PC-9 (cell line): ENCODE results near the gene PDK4.

ENCODE experiments used
- EZH2 ChIP-seq: fragments of 200-600 bp; sonication (generic); IDR thresholded peaks from 2 replicates; pipeline ENCODE4 v1.8.0; 2017; ENCODE audit warnings: antibody characterized with exemption, low read depth
- TF ChIP-seq, protein P1 (sequence below): fragments of 200-600 bp; sonication (generic); conservative IDR thresholded peaks from 2 replicates; pipeline ENCODE4 v1.6.1; 2017; ENCODE audit warnings: mixed run types, antibody characterized with exemption, mild to moderate bottlenecking, moderate library complexity

- TF ChIP-seq, protein P1, sequence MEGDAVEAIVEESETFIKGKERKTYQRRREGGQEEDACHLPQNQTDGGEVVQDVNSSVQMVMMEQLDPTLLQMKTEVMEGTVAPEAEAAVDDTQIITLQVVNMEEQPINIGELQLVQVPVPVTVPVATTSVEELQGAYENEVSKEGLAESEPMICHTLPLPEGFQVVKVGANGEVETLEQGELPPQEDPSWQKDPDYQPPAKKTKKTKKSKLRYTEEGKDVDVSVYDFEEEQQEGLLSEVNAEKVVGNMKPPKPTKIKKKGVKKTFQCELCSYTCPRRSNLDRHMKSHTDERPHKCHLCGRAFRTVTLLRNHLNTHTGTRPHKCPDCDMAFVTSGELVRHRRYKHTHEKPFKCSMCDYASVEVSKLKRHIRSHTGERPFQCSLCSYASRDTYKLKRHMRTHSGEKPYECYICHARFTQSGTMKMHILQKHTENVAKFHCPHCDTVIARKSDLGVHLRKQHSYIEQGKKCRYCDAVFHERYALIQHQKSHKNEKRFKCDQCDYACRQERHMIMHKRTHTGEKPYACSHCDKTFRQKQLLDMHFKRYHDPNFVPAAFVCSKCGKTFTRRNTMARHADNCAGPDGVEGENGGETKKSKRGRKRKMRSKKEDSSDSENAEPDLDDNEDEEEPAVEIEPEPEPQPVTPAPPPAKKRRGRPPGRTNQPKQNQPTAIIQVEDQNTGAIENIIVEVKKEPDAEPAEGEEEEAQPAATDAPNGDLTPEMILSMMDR = no peak
- no peak for TF ChIP-seq EZH2
Measured at GRCh38 chr7:95593343-95593742, 3.0 kb downstream of the PDK4 start.
